ENCODE results near the gene INHBB. TPM values are rescaled to one million over a fixed set of nuclear protein-coding genes. Genes with fewer than 3 reads are reported as not detected.

The INHBB gene
- total RNA-seq, 1 donor from 2014 or later, result 0.34 TPM

GRCh38 chr2:120322329-120322728 is 23.6 kb upstream of the INHBB start:
- no peak for TF ChIP-seq CTCF (IDR thresholded peaks at IDR 0.05; ENCODE audit: partially characterized antibody, unreplicated experiment)
- H3K27me3 Mint-ChIP-seq (ENCODE audit: unreplicated experiment), result peaks cover 5% of the 10 kb centered on the region
- H3K4me1 Mint-ChIP-seq (ENCODE audit: low read depth, unreplicated experiment), result no peaks in the 10 kb centered on the region
- H3K27ac Mint-ChIP-seq (ENCODE audit: unreplicated experiment), result no peak overlapping the region
- H3K36me3 Mint-ChIP-seq (ENCODE audit: unreplicated experiment), result no peaks in the 10 kb centered on the region
- no peak overlapping the region for H3K4me3 Mint-ChIP-seq (ENCODE audit: unreplicated experiment)
- DNase-seq, result no peak
- H3K9me3 Mint-ChIP-seq (ENCODE audit: unreplicated experiment), result peaks cover 2% of the 10 kb centered on the region

- TF ChIP-seq CTCF (IDR thresholded peaks at IDR 0.05; ENCODE audit: partially characterized antibody, unreplicated experiment), result no peak
- peaks cover 9% of the 10 kb centered on the region for H3K27me3 Mint-ChIP-seq (ENCODE audit: unreplicated experiment)
- no peaks in the 10 kb centered on the region for H3K36me3 Mint-ChIP-seq (ENCODE audit: unreplicated experiment)
- DNase-seq, result peak; percentile 10
- no peak overlapping the region for H3K4me3 Mint-ChIP-seq (ENCODE audit: unreplicated experiment)
- no peaks in the 10 kb centered on the region for H3K4me1 Mint-ChIP-seq (ENCODE audit: low read depth, unreplicated experiment)
- H3K27ac Mint-ChIP-seq (ENCODE audit: unreplicated experiment), result no peak overlapping the region
- peaks cover 2% of the 10 kb centered on the region for H3K9me3 Mint-ChIP-seq (ENCODE audit: unreplicated experiment)
These were observed 22.7 kb upstream of the INHBB start for GRCh38 chr2:120323214-120323613.

GRCh38 chr2:120323807-120324399 is 22.0 kb upstream of the INHBB start:
- no peak overlapping the region for H3K4me3 Mint-ChIP-seq (ENCODE audit: unreplicated experiment)
- peaks cover 3% of the 10 kb centered on the region for H3K4me1 Mint-ChIP-seq (ENCODE audit: low read depth, unreplicated experiment)
- H3K27ac Mint-ChIP-seq (ENCODE audit: unreplicated experiment), result no peak overlapping the region
- no peak for TF ChIP-seq CTCF (IDR thresholded peaks at IDR 0.05; ENCODE audit: partially characterized antibody, unreplicated experiment)
- DNase-seq, result no peak
- peaks cover 4% of the 10 kb centered on the region for H3K36me3 Mint-ChIP-seq (ENCODE audit: unreplicated experiment)
- peaks cover 2% of the 10 kb centered on the region for H3K9me3 Mint-ChIP-seq (ENCODE audit: unreplicated experiment)
- H3K27me3 Mint-ChIP-seq (ENCODE audit: unreplicated experiment), result peaks cover 9% of the 10 kb centered on the region

- Mint-ChIP-seq H3K27me3 (ENCODE audit: unreplicated experiment) (peaks cover 11% of the 10 kb centered on the region), H3K36me3 (ENCODE audit: unreplicated experiment) (peaks cover 4% of the 10 kb centered on the region), H3K27ac (ENCODE audit: unreplicated experiment) (no peak overlapping the region), H3K9me3 (ENCODE audit: unreplicated experiment) (peaks cover 2% of the 10 kb centered on the region), H3K4me1 (ENCODE audit: low read depth, unreplicated experiment) (peaks cover 7% of the 10 kb centered on the region), H3K4me3 (ENCODE audit: unreplicated experiment) (no peak overlapping the region)
- DNase-seq, result no peak
- no peak for TF ChIP-seq CTCF (IDR thresholded peaks at IDR 0.05; ENCODE audit: partially characterized antibody, unreplicated experiment)
These were observed 21.0 kb upstream of the INHBB start for GRCh38 chr2:120324933-120325332.

GRCh38 chr2:120326066-120326465 is 19.9 kb upstream of the INHBB start:
- peaks cover 11% of the 10 kb centered on the region for H3K27me3 Mint-ChIP-seq (ENCODE audit: unreplicated experiment)
- TF ChIP-seq CTCF (IDR thresholded peaks at IDR 0.05; ENCODE audit: partially characterized antibody, unreplicated experiment), result no peak
- peaks cover 4% of the 10 kb centered on the region for H3K36me3 Mint-ChIP-seq (ENCODE audit: unreplicated experiment)
- peaks cover 2% of the 10 kb centered on the region for H3K9me3 Mint-ChIP-seq (ENCODE audit: unreplicated experiment)
- DNase-seq, result no peak
- H3K4me3 Mint-ChIP-seq (ENCODE audit: unreplicated experiment), result no peak overlapping the region
- peaks cover 11% of the 10 kb centered on the region for H3K4me1 Mint-ChIP-seq (ENCODE audit: low read depth, unreplicated experiment)
- H3K27ac Mint-ChIP-seq (ENCODE audit: unreplicated experiment), result no peak overlapping the region

Data from glutamatergic neuron (in vitro differentiated cells).